Posterior vena cava (tissue), 2 donors: ENCODE results near the gene FKBP7. TPM values are rescaled to one million over a fixed set of nuclear protein-coding genes. Genes with fewer than 3 reads are reported as not detected.
A peak's percentile ranks its signal among the peaks of the same experiment; 100 is the strongest.

Experiments
- DNase-seq: peaks from one replicate; pipeline ENCODE4 v3.0.0-alpha.2; 2020; ENCODE audit warnings: low spot score
- intact Hi-C, 2 donors: fragments of 100-400 bp; cut with DNase I; formaldehyde crosslinking; loops; one replicate each; pipeline versions ENCODE4 v1.14.1 to v1.14.2; 2022 to 2023
- total RNA-seq, 2 donors: library from RNA; stranded (reverse); fragmentation: NEBNext Ultra II Directional; extraction: Animal tissue kit (Norgen Biotek cat#: 25700); gene quantifications; one replicate each; pipeline ENCODE4 v1.2.1, GENCODE V29; 2021
- donor health status: DM: yes; HTN: yes; CAD: no.
- donor health status: DM: yes; HTN: yes; CAD: no.

FKBP7 gene
- total RNA-seq, 2 donors from 2014 or later = 15.0 to 30.4 TPM

GRCh38 chr2:178415979-178416378, 62.4 kb downstream of the FKBP7 start:
- intact Hi-C loops = loop anchor here in 1 of 2 donors (10.0 kb wide), 1 partner anchor 301 kb away; the partner anchor contains the start of gene RBM45
- DNase-seq = no peak

DNA sequence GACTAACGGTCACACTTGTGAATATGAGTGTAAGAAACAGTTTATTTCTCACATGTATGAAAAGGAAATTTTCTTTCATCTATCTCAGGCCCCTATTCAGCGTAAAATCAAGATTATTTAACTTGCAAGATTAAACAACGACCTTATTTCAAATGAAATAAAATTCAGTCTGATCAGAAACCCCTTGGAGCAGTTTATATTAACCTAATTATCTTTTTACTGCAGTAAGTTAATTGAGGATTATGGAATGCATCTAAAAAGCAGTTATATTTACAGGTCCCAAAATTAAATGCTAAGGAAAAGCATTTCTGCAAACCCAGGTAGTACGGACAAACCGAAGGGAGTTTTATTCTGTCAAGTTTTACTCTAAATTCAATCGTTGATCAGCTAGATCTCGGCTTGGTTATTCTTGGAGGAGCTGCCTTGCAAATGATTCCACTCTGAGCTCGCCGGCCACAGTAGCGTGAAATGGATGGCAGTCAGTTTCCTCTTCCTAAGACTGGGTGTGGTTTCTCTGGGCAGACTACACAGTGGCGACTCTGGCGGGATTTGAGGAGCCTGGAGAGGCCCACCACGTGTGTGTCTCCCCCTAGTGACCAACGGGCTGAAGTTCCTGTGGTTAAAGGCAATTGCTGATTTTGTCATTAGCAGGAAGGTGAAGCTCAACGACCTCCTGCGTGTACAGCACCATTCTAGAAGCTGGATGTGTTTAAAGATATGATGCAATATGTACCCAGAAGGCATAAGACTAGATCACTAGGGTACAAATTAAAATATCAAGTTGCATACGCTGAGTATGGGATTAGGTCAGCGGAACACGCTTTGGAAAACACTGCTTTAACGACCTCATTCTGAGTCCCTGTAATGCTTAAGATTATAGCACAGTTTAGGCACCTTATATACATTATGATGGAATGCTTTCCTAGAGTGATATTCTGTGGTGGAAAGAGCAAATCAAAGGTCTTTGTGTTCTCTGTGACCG, 63.8 kb downstream of the FKBP7 start:
- DNase-seq = peak; percentile 95
- intact Hi-C loops = loop anchor here in 1 of 2 donors (10.0 kb wide), 1 partner anchor 300 kb away; the partner anchor contains the start of gene RBM45

Other genes with a start within 250 kb of the FKBP7 start
- 10 to 100 TPM; 51.0 to 58.9 TPM for gene PRKRA, start 27.4 kb downstream of the FKBP7 start, total RNA-seq
- 1 to 10 TPM; 2.7 to 5.0 TPM for gene PJVK, start 27.2 kb downstream of the FKBP7 start, total RNA-seq
- 10 to 100 TPM; 37.2 to 45.1 TPM for gene PLEKHA3, start 1.9 kb upstream of the FKBP7 start, total RNA-seq